ENCODE results near the gene EML6.
"Not testable (repeated sequence)": the region's sequence is repeated elsewhere in the genome, so short reads cannot be mapped to it uniquely, and the experiment has no call there.

EML6 gene

GRCh38 chr2:54969295-54969939 lies 246.0 kb downstream of the EML6 start:
- DNase-seq = peak in 1 of 3 experiments; percentile 44

GRCh38 chr2:54969940-54970338 lies 246.5 kb downstream of the EML6 start:
- DNase-seq = no peak

DNA sequence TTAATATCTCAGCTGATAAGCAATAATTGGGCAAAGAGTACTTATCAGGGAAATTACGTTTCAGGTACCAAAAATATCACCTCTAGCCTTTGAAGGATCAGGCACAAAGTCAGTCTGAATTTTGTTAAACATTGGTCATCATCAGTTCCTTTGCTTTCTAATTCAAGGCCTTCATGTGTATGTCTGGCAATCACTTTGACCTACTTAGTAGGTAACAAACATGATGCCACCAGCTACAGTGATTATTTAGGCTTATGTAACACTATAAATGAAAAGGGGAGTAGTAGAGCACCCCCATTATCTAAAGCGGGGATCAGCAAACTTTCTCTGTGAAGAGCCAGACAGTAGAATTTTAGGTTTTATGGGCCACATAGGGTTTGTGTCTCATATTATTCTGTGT lies 251.7 kb downstream of the EML6 start:
- DNase-seq = no peak

GRCh38 chr2:54975598-54976492 lies 252.4 kb downstream of the EML6 start:
- no peak for DNase-seq

- DNase-seq = no peak
These were observed 253.7 kb downstream of the EML6 start for GRCh38 chr2:54977149-54977548.

GRCh38 chr2:54979321-54980044 lies 256.0 kb downstream of the EML6 start:
- peak in 2 of 3 experiments; percentile 10 to 44 for DNase-seq

DNA sequence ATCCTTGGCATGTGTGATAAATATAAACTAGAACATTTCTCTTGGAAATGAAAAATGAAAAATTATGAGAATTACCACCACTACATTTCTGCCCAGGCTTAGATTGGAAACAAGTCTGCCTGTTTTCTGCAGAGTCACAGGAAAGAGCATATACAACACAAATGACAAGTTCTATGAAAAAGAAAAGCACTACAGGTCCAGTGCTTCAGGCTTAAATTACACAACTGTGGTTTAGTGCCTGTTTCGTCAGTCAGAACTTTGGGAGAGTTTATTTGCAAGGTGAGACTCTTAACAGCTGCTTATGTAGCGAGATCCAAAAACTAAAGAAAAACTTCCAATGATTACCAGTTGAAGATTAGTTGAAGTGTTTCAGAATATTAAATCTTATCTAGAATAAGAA lies 257.9 kb downstream of the EML6 start:
- DNase-seq = no peak

GRCh38 chr2:54983345-54984220 lies 260.1 kb downstream of the EML6 start:
- DNase-seq = no peak

GRCh38 chr2:54984476-54984875 lies 261.0 kb downstream of the EML6 start:
- no peak for DNase-seq

GRCh38 chr2:54986264-54986663 lies 262.8 kb downstream of the EML6 start:
- no peak for DNase-seq

GRCh38 chr2:54988612-54989011 lies 265.1 kb downstream of the EML6 start:
- no peak for DNase-seq

DNA sequence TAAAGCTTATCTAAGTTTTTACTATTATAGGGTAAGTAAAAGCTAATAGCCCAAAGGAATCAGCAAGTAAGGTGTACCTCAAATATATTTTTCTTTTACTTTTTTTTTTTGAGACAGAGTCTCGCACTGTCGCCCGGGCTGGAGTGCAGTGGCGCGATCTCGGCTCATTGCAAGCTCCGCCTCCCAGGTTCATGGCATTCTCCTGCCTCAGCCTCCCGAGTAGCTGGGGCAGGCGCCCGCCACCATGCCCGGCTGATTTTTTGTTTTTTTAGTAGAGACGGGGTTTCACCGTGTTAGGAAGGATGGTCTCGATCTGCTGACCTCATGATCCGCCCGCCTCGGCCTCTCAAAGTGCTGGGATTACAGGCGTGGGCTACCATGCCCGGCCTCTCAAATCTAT lies 267.2 kb downstream of the EML6 start:
- DNase-seq = not testable (repeated sequence)

DNA sequence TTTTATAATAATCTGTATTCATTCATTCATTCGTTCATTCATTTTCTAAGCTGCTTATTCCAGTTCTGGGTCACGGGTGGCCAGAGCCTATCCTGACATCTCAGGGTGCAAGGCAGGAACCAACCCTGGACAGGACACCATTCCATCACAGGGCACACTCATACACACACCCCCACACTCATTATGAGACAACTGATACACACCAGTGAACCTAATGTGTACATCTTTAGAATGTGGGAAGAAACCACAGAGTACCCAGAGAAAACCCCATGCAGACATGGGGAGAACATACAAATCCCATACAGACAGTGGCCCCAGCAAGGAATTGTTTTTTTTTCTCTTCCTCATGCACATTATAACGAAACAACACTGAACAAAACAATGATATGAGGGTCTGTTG lies 272.1 kb downstream of the EML6 start:
- DNase-seq = no peak

GRCh38 chr2:54997826-54998225 lies 274.4 kb downstream of the EML6 start:
- no peak for DNase-seq

GRCh38 chr2:54999182-54999581 lies 275.7 kb downstream of the EML6 start:
- DNase-seq = peak in 2 of 3 experiments; percentile 23 to 25

GRCh38 chr2:55000341-55000740 lies 276.9 kb downstream of the EML6 start:
- DNase-seq = no peak

- no peak for DNase-seq
These were observed 278.3 kb downstream of the EML6 start for GRCh38 chr2:55001716-55002115.

GRCh38 chr2:55003706-55004639 lies 280.5 kb downstream of the EML6 start:
- no peak for DNase-seq

DNA sequence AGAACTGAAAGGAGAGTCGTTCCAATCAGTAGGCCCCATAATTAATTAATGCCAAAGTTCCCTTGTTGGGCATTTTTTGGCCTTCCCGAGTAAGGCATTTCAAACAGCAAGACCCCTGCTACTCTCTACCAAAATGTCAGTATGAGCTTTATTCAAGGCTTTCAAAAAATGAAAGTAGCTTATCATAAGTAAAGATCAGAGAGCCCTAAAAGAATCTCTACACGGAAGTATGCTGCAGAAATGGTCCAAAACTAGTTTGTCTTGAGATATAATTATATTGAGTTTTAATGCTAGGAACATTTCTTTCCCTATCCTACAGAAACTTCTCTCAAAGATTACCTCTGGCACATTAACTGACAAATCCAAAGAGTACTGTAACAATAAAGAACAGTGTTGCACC lies 282.8 kb downstream of the EML6 start:
- no peak for DNase-seq

DNA sequence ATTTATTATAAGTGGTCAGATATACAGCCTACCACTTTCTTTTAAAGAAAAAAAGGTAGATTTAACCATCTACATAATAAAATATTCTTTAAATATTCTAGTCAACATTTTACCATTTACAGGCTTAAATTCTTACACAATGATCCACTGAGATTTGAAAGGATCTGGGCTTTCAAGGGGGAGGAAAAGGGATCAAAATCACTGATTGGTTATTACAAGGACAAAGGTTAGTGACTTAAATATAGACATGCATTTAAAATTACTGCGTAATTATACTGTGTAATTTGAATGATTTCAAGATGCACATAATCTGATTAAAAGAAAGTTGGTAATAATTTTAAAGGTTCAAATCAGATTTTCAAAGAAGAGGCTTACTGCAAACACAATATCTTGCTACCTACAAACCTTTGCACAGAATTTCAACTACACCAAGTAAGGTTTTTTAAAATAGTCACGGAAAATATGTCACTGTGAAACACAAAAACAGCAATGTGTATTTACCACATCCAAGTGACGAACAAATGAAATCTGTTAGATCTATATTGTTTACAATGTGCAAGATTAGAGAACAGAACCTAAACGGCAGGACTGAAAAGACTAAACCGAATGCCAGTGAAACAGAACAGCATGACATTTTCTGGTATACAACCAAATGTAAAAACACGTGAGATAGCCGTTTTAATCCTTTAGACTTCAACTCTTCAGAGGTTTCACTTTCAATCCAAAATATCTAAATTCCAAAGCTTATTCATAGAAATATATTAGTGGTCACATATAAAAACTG lies 286.0 kb downstream of the EML6 start:
- DNase-seq = no peak

DNA sequence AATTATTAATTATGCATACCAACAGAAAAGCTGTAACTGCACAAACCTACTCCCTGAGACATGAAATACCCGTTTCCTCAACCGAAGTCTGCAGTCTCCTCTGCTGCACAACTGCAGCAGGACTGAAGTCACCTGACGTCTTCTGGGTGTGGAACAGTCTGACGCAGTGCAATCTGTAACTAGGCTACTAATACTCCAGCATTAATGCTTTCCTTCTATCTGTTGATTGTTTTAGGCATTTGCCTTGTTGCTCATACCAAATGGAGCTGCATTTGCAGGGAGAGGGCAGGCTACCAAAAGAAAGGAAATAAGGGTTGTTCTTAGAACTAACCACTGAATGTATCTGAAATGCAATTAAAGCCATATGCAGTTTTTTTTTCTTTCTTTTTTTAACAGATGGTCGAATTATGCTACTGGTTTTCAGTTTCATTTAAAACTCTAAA lies 286.7 kb downstream of the EML6 start:
- DNase-seq = no peak

Measured in NCI-H1417 (cell line).